Skin of body (tissue), 2 donors: Measurements from ENCODE around the gene SORCS2. TPM values are rescaled to one million over a fixed set of nuclear protein-coding genes. Genes with fewer than 3 reads are reported as not detected.
A peak's percentile ranks its signal among the peaks of the same experiment; 100 is the strongest.

ENCODE experiments used
- DNase-seq: peaks from one replicate; lab custom pipeline; 2025; lab: John Stamatoyannopoulos, UW
- total RNA-seq: library from RNA; depleted of rRNA; stranded (reverse); fragments of >200 nt; gene quantifications from one replicate; pipeline ENCODE4 v1.2.3, GENCODE V29; 2014

Gene SORCS2
- total RNA-seq, 1 donor from 2014 or later = 5.8 TPM

DNA sequence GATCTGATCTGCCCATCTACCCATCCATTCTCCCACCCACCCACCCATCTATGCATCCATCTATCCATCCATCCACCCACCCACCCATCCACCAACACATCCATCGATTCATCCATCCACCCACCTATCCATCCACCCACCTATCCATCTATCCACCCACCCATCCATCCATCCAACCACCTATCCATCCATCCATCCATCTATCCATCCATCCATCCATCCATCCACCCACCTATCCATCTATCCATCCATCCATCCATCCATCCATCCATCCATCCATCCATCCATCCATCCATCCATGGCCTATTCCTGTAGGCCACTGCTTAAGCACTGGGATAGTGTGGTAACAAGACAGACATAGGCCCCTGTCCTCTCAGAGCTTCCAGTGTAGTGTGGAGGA lies 69.8 kb downstream of the SORCS2 start:
- no peak for DNase-seq

DNA sequence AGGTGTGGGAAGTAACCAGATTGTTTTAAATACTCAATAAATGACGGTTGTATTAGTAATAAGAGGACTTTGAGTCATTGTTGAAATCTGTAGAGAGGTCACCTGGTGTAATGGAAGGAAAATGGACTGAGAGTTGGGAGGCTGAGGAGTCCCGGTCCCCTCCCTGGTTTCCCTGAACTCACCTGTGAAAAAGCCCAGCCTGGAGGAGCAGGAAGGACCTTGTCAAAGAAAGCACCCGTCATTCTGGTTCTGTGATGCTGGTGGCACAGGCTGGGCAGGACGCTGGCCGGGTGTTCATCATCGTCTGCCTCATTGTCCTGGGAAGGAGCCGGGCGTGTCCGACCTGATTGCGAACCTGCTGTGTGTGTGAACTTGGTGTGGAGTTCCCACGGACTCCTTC lies 70.8 kb downstream of the SORCS2 start:
- DNase-seq = no peak

DNA sequence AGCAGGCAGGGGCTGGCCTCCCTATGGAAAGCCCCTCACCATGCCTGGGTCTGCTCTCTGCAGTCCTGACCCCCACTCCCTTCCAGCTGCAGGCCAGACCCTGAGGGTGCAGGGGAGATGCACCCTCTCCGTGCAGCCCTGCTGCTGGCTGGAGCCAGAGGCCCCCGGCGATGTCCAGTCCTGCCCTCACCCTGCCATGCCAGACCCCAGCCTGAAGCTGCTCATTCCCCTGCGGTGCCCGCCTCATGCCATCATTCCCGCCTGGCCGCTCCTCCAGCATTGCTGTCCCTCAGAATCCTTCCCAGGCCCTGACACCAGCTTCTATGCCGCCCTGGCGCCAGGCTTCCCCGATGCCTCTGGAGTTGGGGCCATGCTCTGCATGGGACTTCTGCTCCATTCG lies 72.4 kb downstream of the SORCS2 start:
- no peak for DNase-seq

DNA sequence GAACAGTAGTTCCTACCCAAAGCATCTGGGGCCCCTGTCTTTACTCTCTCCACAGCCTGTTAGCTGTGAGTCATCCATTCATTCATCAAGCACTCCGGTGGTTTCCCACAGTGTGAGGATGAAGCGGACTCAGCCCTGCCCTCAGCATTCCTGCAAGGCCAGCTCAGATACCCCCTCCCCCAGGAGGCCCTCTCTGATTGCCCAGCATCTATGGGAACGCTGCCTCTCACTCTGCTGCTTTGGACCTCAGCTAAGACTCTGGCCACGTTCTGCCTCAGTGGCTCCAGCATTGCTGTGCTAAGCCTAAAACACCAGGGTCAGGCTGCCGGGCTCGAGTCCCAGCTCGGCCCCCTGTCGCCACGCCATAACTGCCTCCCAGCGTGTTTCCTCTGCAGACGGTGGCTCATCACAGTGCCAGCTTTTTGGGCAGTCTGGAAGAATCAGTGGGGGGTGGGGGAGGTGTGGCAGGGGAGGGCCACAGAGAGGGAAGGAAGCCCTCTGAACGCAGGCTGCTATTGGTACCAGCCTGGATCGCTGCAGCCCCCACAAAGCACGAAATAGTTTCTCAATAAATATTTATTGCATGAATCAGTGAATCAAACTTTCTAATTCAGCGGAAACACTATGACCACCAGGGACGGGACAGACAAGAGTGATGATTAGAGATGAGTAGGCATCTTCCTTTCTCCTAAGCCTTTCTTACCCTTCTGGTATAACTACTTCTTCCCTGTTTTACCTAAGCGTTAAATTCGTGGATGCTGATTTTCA lies 74.4 kb downstream of the SORCS2 start:
- DNase-seq = no peak

DNA sequence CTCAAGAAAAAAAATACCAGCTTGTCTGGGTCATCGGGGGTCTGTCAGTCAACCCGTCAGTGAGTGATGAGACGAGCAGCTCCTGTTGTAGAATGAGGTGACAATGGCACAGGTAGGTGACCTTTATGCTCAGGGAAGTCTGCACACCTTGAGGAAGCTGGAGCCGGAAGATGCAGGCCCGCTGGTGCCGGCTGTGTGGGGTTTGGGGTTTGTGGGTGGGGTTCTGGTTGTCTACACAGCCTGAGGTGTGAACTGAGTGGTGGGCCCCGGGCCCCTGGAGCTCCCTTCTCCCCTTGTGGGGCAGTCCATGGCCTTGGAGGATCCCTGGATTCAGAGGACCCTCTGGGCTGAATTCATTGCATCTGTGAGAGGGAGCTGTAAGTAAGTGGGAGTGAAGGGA lies 75.5 kb downstream of the SORCS2 start:
- no peak for DNase-seq

DNA sequence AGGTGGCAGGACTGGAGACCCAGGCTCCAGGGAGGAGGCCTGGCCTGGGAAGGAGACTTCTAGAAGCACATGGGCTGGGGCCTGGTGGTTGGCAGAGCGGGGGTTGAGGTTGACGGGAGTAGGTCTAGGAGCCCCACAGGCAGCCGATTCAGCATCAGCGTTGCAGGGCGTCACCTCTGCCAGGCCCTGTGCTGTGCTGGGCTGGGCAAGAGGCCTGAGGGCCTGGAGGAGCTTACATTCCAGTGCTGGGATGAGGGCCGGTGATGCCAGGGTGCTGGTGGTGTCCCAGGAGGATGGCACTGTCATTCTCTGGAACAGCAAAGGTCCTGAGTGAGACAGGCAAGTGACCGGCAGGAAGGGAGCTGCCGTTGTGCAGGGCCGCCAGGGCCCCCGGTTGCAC lies 76.6 kb downstream of the SORCS2 start:
- no peak for DNase-seq

DNA sequence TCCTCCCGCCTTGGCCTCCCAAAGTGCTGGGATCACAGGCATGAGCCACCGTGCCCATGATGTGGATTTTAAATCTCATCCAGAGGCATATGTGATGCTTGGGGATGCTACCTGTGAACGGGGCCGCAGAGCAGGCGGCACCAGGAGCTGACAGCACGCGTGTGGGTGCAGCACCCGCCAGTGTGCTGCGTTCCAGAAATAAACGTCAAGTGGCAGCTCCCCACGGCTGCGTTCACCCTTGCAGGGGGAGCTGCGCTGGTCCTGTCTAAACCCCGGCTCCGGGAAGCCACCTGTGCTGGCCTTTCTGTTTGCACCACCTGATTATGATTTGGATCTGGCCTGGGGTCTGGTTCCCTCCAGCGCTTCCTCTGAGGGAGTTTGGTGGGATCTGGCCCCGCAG lies 77.8 kb downstream of the SORCS2 start:
- no peak for DNase-seq

DNA sequence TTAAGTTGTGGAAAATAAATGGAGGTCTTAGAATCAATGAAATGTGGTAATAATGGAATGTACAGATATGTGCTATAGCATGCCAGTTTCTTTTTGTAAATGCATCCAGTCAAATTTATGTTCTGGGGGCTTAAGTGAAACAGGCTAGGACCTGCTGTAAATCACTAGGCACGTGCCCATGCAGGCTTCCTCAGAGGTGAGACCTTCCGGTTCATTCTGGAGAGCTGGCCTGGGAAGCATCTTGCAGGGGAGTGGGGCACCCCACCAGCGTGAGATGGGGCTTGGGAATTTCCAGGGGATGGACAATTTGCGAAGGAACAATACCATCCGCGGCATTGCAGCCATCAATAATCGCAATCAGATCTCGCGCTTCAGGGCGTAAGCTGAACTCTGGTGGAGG lies 80.1 kb downstream of the SORCS2 start:
- no peak for DNase-seq

DNA sequence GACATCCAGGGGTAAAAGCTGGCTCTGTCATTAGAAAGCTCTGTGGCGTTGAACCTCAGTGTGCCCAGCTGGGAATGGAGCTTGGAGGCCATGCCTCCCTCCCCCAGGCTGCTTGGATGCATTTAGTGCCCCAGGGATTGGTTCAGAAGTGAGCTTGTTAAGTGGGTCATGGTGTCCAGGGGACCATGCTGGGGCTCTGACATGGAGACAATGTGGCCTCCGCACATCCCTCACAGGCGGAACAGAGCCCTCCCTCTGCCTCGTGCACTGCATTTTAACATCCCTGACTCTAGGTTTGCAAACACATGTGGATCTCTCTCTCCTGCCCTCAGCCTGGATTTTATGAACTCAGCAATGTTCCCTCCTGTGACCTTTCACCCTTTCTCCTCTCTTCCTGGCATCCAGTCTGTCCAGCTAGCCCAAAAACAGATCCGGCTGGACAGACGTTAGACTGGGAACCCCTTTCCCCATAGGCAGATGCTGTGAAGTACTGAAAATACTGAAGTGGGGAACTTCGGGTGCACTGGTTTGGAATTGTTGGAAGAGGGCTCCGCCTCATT lies 81.5 kb downstream of the SORCS2 start:
- DNase-seq = no peak

DNA sequence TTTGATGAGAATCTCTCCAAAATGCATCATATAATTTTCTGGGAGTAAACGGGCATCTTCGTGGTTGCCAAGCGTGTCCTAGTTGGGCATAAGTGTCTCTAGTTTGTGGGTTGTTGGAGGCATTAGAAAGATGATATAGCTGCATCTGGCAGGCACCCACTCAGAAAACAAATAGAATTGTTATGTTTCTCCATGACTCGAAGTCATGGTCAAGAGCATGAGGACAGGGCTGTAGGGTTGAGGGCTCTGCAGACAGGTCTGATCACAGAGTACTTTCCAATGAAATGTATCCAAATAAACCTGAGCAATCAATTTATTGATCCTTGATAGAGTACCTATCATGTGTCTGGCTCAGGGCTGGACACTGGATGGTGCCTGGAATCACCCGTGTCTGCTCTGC lies 82.7 kb downstream of the SORCS2 start:
- DNase-seq = no peak

DNA sequence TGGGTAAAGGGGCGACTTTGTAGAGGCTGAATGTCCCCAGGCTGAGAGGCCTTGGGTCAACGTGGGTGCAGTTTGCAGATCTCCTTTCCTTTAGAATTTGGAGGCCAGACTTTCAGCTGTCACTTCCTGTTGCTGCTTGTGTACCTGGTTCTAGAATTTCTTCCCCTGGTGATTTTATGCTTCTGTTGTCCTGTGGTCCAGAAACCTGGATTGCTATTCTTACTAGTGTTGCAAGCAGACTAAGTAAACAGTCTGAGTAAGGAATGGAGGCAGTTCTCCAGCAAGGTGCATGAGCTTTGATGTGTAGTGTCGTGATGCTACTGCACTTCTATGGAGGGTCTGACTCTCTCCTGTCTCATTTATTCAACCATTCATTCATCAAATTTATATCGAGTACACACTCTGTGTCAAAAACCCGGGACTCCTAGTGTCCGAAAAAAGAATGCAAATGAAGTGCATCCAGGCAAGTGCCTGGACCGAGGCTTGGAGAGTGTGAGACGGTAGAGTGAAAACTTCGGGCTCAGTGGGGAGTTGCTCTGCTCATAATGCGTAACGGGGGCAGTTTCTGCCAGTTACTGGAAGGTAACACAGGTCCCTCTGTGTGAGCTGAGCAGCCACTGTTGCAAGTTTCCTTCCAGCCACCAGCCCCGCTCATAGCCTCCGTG lies 83.3 kb downstream of the SORCS2 start:
- DNase-seq = no peak

DNA sequence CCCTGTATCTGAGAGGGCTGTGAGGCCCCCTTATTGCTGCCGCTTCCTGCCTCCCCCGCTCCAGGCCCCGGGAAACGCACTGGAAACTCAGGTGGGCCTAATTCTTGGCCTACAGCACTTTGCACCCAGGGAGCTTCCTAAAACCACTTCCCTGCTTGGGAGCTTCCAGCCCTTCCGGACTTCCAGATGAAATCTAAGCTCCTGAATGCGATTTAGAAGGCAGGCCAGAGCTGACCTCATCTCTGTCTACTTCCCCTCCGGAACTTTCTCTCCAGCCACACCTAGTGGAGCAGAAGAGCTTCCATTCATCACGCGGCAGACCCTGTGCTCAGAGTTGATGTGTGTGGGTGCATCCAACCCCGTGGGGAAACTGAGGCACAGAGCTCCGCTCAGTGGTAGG lies 84.2 kb downstream of the SORCS2 start:
- DNase-seq = peak; percentile 42

DNA sequence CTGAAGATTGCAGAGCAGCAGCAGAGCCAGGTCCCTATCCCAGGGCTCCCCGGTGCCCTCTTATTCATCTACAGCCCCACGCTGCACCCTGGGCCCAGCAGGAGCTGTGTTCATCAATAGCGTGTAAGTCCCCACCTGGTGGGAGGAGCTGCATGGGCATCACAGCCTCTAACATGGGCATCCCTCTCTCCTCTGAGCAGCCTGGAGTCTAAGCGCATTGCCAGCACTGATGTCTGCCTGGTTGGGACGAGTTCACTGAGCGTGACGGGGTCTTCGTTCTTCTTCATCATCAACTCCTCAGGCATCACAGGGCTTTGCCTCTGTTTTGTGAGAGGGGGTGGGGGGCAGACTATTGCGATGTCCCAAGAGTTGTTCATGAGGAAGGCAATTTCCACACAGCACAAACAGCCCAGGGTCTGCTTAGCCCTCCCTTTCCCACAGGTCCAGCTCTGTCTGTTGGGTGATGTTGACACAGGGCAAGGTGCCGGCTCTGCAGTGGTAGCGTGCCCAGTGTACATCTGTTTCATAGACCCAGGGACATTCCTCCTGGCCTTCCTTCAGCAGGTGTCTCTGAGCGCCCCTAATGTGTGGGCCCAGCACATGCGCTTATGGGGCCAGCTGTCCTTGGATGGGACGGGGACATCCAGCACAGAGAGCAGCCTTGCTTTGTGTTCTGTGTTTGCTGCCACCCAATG lies 85.9 kb downstream of the SORCS2 start:
- no peak for DNase-seq

DNA sequence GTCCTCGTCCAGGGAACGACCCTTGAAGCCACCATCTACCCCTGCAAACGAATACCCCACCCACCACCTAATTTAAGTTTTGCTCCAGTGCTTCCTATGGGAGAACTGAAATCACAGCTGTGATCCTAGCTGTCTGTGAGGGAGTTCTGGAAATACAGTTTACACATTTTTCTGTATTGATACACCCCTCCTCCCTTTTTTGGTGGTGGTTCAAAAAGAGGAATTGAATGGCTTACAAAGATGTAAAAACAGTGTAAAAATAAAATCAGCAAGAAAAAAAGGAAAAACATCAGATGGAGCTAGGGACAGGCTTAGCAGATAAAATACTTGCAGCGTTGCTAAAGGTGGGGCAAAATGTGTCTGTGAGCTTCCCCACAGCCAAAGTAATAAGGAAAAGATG lies 86.6 kb downstream of the SORCS2 start:
- DNase-seq = peak; percentile 22

DNA sequence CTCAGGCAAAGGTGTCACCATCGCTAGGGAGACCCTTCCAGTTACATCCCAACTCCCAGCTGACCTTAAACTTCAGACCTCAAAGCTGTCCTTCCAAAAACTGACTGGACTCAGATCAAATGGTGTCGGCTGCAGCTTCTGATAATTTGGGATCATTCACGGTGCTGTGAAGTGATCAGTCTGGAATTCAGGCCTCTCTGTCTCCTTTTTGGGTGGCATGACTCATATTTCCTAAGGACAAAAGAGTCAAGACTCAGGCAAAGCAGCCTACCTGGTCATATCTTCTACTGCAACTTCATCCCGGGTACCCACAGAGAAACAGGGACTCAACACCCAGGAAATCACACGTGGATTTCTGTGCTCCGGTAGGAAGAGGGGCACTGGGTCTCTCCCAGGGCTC lies 87.6 kb downstream of the SORCS2 start:
- no peak for DNase-seq

DNA sequence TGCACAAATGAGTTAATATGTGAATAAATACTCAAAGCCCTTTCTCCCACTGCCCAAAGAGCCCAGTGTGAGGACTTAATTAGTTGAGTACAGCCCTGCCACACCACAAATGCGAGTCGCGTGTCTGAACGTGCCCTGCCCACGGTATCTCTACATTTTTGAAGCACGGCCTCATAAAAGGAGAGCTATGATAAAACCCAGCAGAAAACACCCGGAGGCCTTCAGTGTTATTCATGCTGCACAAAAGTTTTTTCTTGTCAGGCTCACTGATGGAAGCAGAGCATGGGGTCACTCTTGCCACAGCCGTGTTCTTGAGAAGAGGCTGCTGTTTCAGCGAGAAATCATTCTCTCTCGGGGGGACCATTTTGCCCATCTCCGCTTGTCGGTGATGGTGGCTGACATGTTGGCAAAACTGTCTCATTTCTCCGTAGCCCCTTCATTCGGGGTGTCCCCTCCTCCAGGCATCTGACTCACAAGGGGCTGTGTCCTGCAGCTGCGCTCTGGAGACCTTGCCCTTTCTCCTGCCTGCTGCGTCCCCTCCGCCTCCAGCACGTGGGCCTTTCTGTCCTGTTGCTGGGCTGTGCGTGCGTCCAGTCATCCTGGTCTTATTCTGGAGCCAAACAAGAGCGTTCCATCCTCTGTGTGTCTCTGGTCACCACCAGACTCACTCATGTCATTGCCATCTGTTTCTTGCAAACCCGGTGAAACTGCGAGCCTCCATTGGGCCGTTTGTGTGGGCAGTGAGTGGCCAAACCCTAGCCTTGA lies 88.8 kb downstream of the SORCS2 start:
- no peak for DNase-seq

DNA sequence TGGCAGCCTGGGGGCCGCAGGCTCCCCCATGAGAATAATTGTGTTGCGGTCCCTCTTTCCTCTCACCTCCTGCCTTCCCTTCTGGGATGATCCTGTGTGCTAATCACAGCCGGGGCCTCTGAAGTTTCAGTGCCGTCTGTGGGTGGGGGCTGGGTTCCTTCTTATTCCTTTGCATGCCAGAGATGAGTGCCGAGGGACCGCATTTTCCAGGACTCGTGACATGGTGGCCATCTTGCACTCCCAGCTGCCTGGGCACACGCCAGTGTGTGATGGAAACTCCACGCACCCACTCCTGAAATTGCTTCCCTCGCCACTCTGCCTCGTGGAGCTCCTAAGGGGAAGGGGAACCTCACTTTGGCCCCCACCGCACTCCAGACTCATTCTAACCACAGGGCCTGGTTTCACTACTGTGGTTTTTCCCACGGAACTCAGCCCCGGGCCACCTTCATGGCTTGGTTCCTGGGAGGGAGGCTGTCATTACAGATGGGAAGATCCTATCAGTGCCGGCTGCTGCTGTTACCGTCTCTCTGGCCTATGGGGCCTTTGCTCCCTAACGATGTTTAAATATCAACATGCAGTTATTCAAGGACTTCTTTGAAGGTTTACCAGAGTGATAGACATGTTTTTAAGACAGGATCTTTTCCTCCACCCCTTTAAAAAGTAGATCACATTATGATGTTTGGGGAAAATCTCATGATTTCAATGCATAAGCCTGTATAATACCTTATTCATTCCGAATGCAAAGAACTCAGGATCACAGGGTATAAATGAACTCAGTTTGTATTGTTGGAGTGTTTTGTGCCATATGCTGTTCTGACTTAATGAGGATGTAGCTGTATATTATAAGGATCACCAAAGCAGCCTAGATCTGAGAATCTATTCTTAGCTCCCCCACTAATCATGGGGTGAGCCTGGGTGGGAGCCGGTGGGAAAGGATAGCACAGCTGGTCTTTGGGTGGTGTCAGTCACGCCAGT lies 89.6 kb downstream of the SORCS2 start:
- DNase-seq = no peak

DNA sequence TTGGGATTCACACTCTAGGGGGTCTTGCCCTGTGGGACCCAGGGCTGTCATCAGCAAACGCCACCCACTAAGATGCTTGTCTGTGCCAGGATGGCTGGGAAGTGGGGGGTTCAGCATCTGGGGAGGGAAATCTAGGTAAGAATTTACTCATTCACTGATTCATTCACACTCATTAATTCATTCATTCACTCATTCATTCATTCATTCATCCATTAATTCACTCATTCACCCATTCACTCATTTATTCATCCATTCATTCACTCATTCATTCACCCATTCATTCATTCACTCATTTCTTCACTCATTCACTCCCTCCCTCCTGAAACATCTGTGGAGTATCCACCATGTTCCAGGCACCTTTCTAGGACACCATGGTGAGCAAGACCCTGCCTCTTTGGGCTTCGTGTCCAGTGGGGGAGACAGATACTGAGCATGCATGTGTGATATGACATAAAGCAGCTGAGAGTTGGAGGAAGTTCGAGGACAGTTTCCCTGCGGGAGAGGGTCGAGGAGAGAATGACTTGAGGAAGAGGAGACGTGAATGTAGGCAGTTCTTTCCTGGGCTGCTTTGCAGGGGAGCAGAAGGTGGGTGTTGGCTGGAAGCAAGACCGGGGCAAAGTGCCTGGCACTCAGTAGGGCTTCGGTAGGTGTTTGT lies 90.6 kb downstream of the SORCS2 start:
- DNase-seq = no peak

DNA sequence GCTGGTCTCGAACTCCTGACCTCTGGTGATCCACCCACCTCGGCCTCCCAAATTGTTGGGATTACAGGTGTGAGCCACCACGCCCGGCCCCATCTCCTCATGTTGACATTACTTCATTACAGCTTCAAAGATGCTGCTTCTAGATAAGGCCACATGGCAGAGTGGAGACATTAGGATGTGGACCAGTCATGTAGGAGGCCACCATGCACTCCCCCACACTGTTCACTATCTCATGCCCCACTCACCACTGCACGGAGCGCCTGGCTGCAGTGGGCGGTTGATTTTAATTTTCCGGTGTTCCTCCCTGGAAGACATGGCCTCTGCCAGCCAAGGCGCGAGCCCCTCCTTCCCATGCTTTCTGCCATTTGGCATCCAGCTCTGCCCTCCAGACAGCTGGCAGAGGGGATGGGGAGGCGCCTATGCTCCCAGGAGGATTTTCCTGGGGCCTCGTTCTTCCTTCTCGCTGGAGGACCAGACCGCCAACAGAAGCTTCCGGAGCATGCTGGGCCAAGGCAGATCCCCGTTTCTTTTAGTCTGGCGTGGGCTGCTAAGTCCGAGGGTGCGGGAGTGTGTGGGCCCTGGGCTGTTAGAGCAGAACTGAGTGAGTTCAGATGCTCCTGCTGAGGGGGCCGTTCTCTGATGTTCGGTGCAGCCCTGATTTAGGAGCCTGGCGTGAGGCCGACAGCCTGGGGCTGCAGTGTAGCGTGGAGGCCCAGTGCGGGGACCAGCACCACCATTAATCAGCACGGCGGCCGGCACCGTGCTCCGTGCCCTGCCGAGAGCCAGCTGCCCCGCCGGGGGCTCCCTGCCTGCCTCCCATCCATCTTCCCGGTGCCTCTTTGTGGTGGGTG lies 93.1 kb downstream of the SORCS2 start:
- DNase-seq = no peak
